A549 treated with RU486 at 1 μM for 4 hours (cell line): ENCODE results near the gene PKHD1. TPM values are rescaled to one million over a fixed set of nuclear protein-coding genes. Genes with fewer than 3 reads are reported as not detected.

Source experiments
- total RNA-seq: library from RNA; stranded (reverse); fragments of 200-300 nt; extraction: Qiagen RNA extraction; gene quantifications from 5 replicates; pipeline ENCODE4 v1.2.3, GENCODE V29; 2022; ENCODE audit warnings: low read depth

The PKHD1 gene, protein sequence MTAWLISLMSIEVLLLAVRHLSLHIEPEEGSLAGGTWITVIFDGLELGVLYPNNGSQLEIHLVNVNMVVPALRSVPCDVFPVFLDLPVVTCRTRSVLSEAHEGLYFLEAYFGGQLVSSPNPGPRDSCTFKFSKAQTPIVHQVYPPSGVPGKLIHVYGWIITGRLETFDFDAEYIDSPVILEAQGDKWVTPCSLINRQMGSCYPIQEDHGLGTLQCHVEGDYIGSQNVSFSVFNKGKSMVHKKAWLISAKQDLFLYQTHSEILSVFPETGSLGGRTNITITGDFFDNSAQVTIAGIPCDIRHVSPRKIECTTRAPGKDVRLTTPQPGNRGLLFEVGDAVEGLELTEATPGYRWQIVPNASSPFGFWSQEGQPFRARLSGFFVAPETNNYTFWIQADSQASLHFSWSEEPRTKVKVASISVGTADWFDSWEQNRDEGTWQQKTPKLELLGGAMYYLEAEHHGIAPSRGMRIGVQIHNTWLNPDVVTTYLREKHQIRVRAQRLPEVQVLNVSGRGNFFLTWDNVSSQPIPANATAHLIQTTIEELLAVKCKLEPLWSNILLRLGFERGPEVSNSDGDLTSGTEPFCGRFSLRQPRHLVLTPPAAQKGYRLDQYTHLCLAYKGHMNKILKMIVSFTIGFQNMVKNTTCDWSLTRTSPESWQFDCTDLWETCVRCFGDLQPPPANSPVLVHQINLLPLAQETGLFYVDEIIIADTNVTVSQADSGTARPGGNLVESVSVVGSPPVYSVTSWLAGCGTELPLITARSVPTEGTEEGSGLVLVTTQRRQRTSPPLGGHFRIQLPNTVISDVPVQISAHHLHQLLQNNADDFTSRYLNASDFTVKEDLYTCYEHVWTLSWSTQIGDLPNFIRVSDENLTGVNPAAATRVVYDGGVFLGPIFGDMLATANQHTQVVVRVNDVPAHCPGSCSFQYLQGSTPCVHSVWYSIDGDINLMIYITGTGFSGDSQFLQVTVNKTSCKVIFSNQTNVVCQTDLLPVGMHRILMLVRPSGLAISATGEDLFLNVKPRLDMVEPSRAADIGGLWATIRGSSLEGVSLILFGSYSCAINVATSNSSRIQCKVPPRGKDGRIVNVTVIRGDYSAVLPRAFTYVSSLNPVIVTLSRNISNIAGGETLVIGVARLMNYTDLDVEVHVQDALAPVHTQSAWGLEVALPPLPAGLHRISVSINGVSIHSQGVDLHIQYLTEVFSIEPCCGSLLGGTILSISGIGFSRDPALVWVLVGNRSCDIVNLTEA (N-terminal part only)
- not detected in 5 replicates for total RNA-seq

DNA sequence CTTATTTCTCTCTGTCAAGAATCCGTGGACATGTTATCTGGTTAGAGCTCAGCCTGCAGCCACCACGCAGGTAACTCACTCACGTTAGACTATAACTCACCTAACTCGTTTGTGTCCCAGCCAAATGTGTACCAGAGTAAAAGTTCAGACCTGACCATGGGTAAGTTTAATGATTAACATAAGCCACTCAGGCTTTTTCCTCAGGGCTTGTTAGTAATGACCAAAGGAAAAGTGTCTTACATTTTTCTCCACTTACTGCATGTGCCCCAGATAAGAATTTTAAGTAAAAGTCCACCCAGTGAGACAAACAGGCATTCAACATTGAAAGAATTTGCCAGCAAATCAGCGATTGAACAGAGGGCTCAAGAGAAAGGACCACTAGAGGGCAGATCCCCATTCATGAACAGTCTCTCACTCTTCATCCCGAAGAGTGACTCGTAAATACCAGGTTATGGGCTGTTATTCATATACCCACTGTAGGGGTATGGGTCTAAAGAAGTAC lies at the start of gene PKHD1:
TSS of gene PKHD1 (minus strand) at position 116 of the 502 bp plus-strand sequence. CDS start 2,680 bp downstream, outside the sequence.

Other genes starting within 250 kb of the PKHD1 start
- not detected in 5 replicates for gene IL17A, start 98.8 kb upstream of the PKHD1 start, total RNA-seq
- gene IL17F, start 156.9 kb upstream of the PKHD1 start, total RNA-seq: not detected in 5 replicates
- gene MCM3, start 197.1 kb upstream of the PKHD1 start, total RNA-seq: 80.9 to 86.0 TPM (median 83.7 TPM) in 5 replicates